ENCODE results near the gene RGS3. TPM values are rescaled to one million over a fixed set of nuclear protein-coding genes. Genes with fewer than 3 reads are reported as not detected.

The RGS3 gene
- total and polyA plus RNA-seq, 2 of the 13 experiments (the other 11 are each of a cell fraction or from before 2014, with no cell fraction given), result 17.1 to 28.8 TPM

GRCh38 chr9:113543296-113543981, 79.9 kb downstream of the RGS3 start:
- no peak overlapping the region for H2AFZ ChIP-seq (ENCODE audit: low read length)
- H4K20me1 ChIP-seq (ENCODE audit: insufficient read depth, low read length), result no peaks in the 10 kb centered on the region
- BruUV-seq (replicated peaks), result no TSS peak
- CTCF ChIA-PET (ENCODE audit: low intra/inter-chr PET ratio, low total read pairs), result no interaction called here
- H3K9ac ChIP-seq (ENCODE audit: insufficient read depth, low read depth, low read length), result no peak overlapping the region
- no peaks in the 10 kb centered on the region for H3K27me3 ChIP-seq (ENCODE audit: control insufficient read depth in 1 of 2, insufficient read depth in 2 of 2, low read length in 2 of 2)
- H3K36me3 ChIP-seq (replicated peaks in 1 of 2; ENCODE audit: control insufficient read depth in 1 of 2, insufficient read depth in 2 of 2, low read length in 2 of 2), result peaks cover 20 to 51% of the 10 kb centered on the region in 2 experiments
- FAIRE-seq (no peak), DNase-seq (ENCODE audit: low spot score) (no peak), ATAC-seq (no peak)
- no peaks in the 10 kb centered on the region for H3K9me3 ChIP-seq (ENCODE audit: low read length)
- POLR2A ChIA-PET, result no interaction called here
- H3K4me2 ChIP-seq (ENCODE audit: low read depth, low read length), result no peak overlapping the region
- intact Hi-C loops (cut with micrococcal nuclease; ENCODE audit: unreplicated experiment) (no loop called here), in situ Hi-C loops (cut with HindIII; ENCODE audit: extremely low pct_ligation_motif_present, low pct_unique_long_range_greater_than_20kb) (no loop called here)
- peaks cover 21% of the 10 kb centered on the region for H3K4me1 ChIP-seq (ENCODE audit: insufficient read depth, low read length)
- no peaks in the 10 kb centered on the region for H3K79me2 ChIP-seq (ENCODE audit: insufficient read depth, low read length)
- no peak overlapping the region for H3K27ac ChIP-seq (ENCODE audit: extremely low read length, insufficient read depth, low read length)
- no peak for TF ChIP-seq ZNF550 (CRISPR knock-in tag; IDR thresholded peaks at IDR 0.05; ENCODE audit: borderline replicate concordance)
- 100% methylated on average over 4 of the region's 10 CpGs for WGBS (ENCODE audit: low lambda C conversion rate)
- H3K4me3 ChIP-seq (replicated peaks in 1 of 3; ENCODE audit: insufficient read depth in 1 of 3, low read depth in 2 of 3, low read length in 3 of 3), result no peak overlapping the region

DNA sequence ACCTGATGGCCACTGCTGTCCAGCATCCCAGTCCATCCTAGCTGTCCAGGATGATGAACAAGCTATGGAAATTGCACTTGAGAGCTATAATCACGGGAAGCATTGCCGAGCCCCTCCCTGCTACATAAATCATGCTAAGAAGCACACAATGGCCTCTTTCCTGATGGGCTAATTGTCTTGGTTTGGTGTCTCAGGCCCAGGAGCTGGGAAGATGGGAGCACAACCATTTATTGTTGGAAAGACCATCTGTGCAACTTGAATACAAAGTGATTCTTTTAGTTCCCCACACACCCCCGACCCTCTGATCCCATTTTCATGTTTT, 80.4 kb downstream of the RGS3 start:
- H4K20me1 ChIP-seq (ENCODE audit: insufficient read depth, low read length), result no peaks in the 10 kb centered on the region
- 91% methylated on average over 3 of the region's 3 CpGs for WGBS (ENCODE audit: low lambda C conversion rate)
- H3K79me2 ChIP-seq (ENCODE audit: insufficient read depth, low read length), result no peaks in the 10 kb centered on the region
- CTCF ChIA-PET (ENCODE audit: low intra/inter-chr PET ratio, low total read pairs), result no interaction called here
- FAIRE-seq, result no peak
- no peak for DNase-seq (ENCODE audit: low spot score)
- H3K4me2 ChIP-seq (ENCODE audit: low read depth, low read length), result no peak overlapping the region
- no peaks in the 10 kb centered on the region for H3K27me3 ChIP-seq (ENCODE audit: control insufficient read depth in 1 of 2, insufficient read depth in 2 of 2, low read length in 2 of 2)
- ATAC-seq, result no peak
- in situ Hi-C loops (cut with HindIII; ENCODE audit: extremely low pct_ligation_motif_present, low pct_unique_long_range_greater_than_20kb), result no loop called here
- H3K4me1 ChIP-seq (ENCODE audit: insufficient read depth, low read length), result peaks cover 26% of the 10 kb centered on the region
- H3K9me3 ChIP-seq (ENCODE audit: low read length), result no peaks in the 10 kb centered on the region
- no TSS peak for BruUV-seq (replicated peaks)
- no peak overlapping the region for H3K9ac ChIP-seq (ENCODE audit: insufficient read depth, low read depth, low read length)
- no peak overlapping the region for H3K4me3 ChIP-seq (replicated peaks in 1 of 3; ENCODE audit: insufficient read depth in 1 of 3, low read depth in 2 of 3, low read length in 3 of 3)
- no peak for TF ChIP-seq ZNF891 (CRISPR knock-in tag; IDR thresholded peaks at IDR 0.05)
- no peak for TF ChIP-seq TERF1 (CRISPR knock-in tag; IDR thresholded peaks at IDR 0.05)
- TF ChIP-seq ZNF354B (CRISPR knock-in tag; IDR thresholded peaks at IDR 0.05), result no peak
- TF ChIP-seq ZIK1 (CRISPR knock-in tag; IDR thresholded peaks at IDR 0.05; ENCODE audit: borderline replicate concordance, low read depth), result no peak
- TF ChIP-seq SPEN (CRISPR knock-in tag; IDR thresholded peaks at IDR 0.05; ENCODE audit: low read depth), result no peak
- peaks cover 17 to 46% of the 10 kb centered on the region in 2 experiments for H3K36me3 ChIP-seq (replicated peaks in 1 of 2; ENCODE audit: control insufficient read depth in 1 of 2, insufficient read depth in 2 of 2, low read length in 2 of 2)
- intact Hi-C loops (cut with micrococcal nuclease; ENCODE audit: unreplicated experiment), result no loop called here
- POLR2A ChIA-PET, result interaction anchor here (0.6 kb wide), 1 partner anchor 168 kb away, joined by 4 read pairs; no protein-coding TSS in a partner anchor
- no peak overlapping the region for H3K27ac ChIP-seq (ENCODE audit: extremely low read length, insufficient read depth, low read length)
- H2AFZ ChIP-seq (ENCODE audit: low read length), result no peak overlapping the region
